ENCODE data around the gene TAF11L11.
A peak's percentile ranks its signal among the peaks of the same experiment; 100 is the strongest.
"Not testable (repeated sequence)": the region's sequence is repeated elsewhere in the genome, so short reads cannot be mapped to it uniquely, and the experiment has no call there.

Gene TAF11L11

GRCh38 chr5:17603880-17604279 lies at the start of gene TAF11L11:
TAF11L11 (plus strand) TSS chr5:17604183.
- H3K4me3 Mint-ChIP-seq; H3K9me3 Mint-ChIP-seq; H3K36me3 Mint-ChIP-seq; H3K4me1 Mint-ChIP-seq; H3K27me3 Mint-ChIP-seq; DNase-seq; H3K27ac Mint-ChIP-seq; ATAC-seq (replicated peaks): not testable (repeated sequence)

- H3K36me3 Mint-ChIP-seq; H3K9me3 Mint-ChIP-seq; H3K27me3 Mint-ChIP-seq; H3K4me1 Mint-ChIP-seq; ATAC-seq (replicated peaks); H3K27ac Mint-ChIP-seq; DNase-seq; H3K4me3 Mint-ChIP-seq: not testable (repeated sequence)
These were observed 18.3 kb upstream of the TAF11L11 start, which contains the start of gene TAF11L7 for GRCh38 chr5:17585658-17586057. TAF11L7 (minus strand) TSS chr5:17585758.

GRCh38 chr5:17590860-17591259 lies 13.1 kb upstream of the TAF11L11 start, which contains the start of gene TAF11L8:
TAF11L8 (minus strand) TSS chr5:17590960.
- not testable (repeated sequence) for H3K9me3 Mint-ChIP-seq; H3K27ac Mint-ChIP-seq; H3K36me3 Mint-ChIP-seq; H3K27me3 Mint-ChIP-seq; H3K4me1 Mint-ChIP-seq; ATAC-seq (replicated peaks); DNase-seq; H3K4me3 Mint-ChIP-seq

GRCh38 chr5:17594255-17594654 lies 9.7 kb upstream of the TAF11L11 start, which contains the start of gene TAF11L9:
TAF11L9 (minus strand) TSS chr5:17594394.
- not testable (repeated sequence) for H3K4me1 Mint-ChIP-seq; H3K27me3 Mint-ChIP-seq; H3K27ac Mint-ChIP-seq; H3K9me3 Mint-ChIP-seq; H3K4me3 Mint-ChIP-seq; H3K36me3 Mint-ChIP-seq; ATAC-seq (replicated peaks)
- DNase-seq: peak; percentile 0

- not testable (repeated sequence) for H3K27ac Mint-ChIP-seq; H3K4me3 Mint-ChIP-seq; DNase-seq; H3K9me3 Mint-ChIP-seq; ATAC-seq (replicated peaks); H3K4me1 Mint-ChIP-seq; H3K36me3 Mint-ChIP-seq; H3K27me3 Mint-ChIP-seq
These were observed 6.3 kb upstream of the TAF11L11 start, which contains the start of gene TAF11L10 for GRCh38 chr5:17597728-17598127. TAF11L10 (minus strand) TSS chr5:17597828.

GRCh38 chr5:17604951-17605350 lies 968 bp downstream of the TAF11L11 start:
- Mint-ChIP-seq H3K4me1 (no peaks in the 10 kb centered on the region), H3K27ac (no peak overlapping the region), H3K9me3 (no peaks in the 10 kb centered on the region), H3K4me3 (no peak overlapping the region), H3K36me3 (no peaks in the 10 kb centered on the region), H3K27me3 (no peaks in the 10 kb centered on the region)
- DNase-seq (no peak), ATAC-seq (replicated peaks) (no peak)

- H3K4me3 Mint-ChIP-seq; DNase-seq; H3K36me3 Mint-ChIP-seq; H3K27ac Mint-ChIP-seq; H3K4me1 Mint-ChIP-seq; H3K27me3 Mint-ChIP-seq; ATAC-seq (replicated peaks); H3K9me3 Mint-ChIP-seq: not testable (repeated sequence)
These were observed 3.5 kb downstream of the TAF11L11 start for GRCh38 chr5:17607461-17607860.

- H3K36me3 Mint-ChIP-seq; H3K27me3 Mint-ChIP-seq; ATAC-seq (replicated peaks); DNase-seq; H3K27ac Mint-ChIP-seq; H3K9me3 Mint-ChIP-seq; H3K4me3 Mint-ChIP-seq; H3K4me1 Mint-ChIP-seq: not testable (repeated sequence)
These were observed 6.1 kb downstream of the TAF11L11 start, which contains the start of gene TAF11L12 for GRCh38 chr5:17610092-17610491. TAF11L12 (plus strand) TSS chr5:17610392.

- ATAC-seq (replicated peaks) (no peak), DNase-seq (no peak)
- H3K27ac Mint-ChIP-seq: no peak overlapping the region
- H3K36me3 Mint-ChIP-seq: no peaks in the 10 kb centered on the region
- no peaks in the 10 kb centered on the region for H3K4me1 Mint-ChIP-seq
- peaks cover 0 to 5% of the 10 kb centered on the region in 2 donors for H3K27me3 Mint-ChIP-seq
- no peak overlapping the region for H3K4me3 Mint-ChIP-seq
- peaks cover 0 to 2% of the 10 kb centered on the region in 2 donors for H3K9me3 Mint-ChIP-seq
These were observed 11.1 kb downstream of the TAF11L11 start for GRCh38 chr5:17614872-17615605.

- Mint-ChIP-seq H3K4me1 (no peaks in the 10 kb centered on the region), H3K4me3 (no peak overlapping the region), H3K36me3 (no peaks in the 10 kb centered on the region), H3K9me3 (peaks cover 0 to 2% of the 10 kb centered on the region in 2 donors), H3K27me3 (no peaks in the 10 kb centered on the region), H3K27ac (no peak overlapping the region)
- DNase-seq (no peak), ATAC-seq (replicated peaks) (no peak)
These were observed 15.4 kb downstream of the TAF11L11 start for GRCh38 chr5:17619354-17619753.

- DNase-seq (no peak), ATAC-seq (replicated peaks) (no peak)
- Mint-ChIP-seq H3K36me3 (no peaks in the 10 kb centered on the region), H3K4me1 (no peaks in the 10 kb centered on the region), H3K9me3 (peaks cover 0 to 2% of the 10 kb centered on the region in 2 donors), H3K27me3 (no peaks in the 10 kb centered on the region), H3K27ac (no peak overlapping the region), H3K4me3 (no peak overlapping the region)
These were observed 16.6 kb downstream of the TAF11L11 start for GRCh38 chr5:17620627-17621026.

GRCh38 chr5:17625686-17626085 lies 21.7 kb downstream of the TAF11L11 start:
- Mint-ChIP-seq H3K4me3 (no peak overlapping the region), H3K36me3 (no peaks in the 10 kb centered on the region), H3K9me3 (peaks cover 0 to 2% of the 10 kb centered on the region in 2 donors), H3K4me1 (no peaks in the 10 kb centered on the region), H3K27ac (no peak overlapping the region), H3K27me3 (no peaks in the 10 kb centered on the region)
- ATAC-seq (replicated peaks): no peak
- no peak for DNase-seq

- H3K4me3 Mint-ChIP-seq; H3K4me1 Mint-ChIP-seq; ATAC-seq (replicated peaks); H3K36me3 Mint-ChIP-seq; H3K27ac Mint-ChIP-seq; H3K27me3 Mint-ChIP-seq; DNase-seq; H3K9me3 Mint-ChIP-seq: not testable (repeated sequence)
These were observed 27.8 kb downstream of the TAF11L11 start, which contains the start of gene TAF11L13 for GRCh38 chr5:17631788-17632187. TAF11L13 (plus strand) TSS chr5:17632088.

- Mint-ChIP-seq H3K4me1 (no peaks in the 10 kb centered on the region), H3K27me3 (no peaks in the 10 kb centered on the region), H3K4me3 (no peak within 1 kb of the TSS), H3K27ac (peak within 1 kb of the TSS; percentile 47), H3K36me3 (no peaks in the 10 kb centered on the region), H3K9me3 (no peaks in the 10 kb centered on the region)
- DNase-seq: no peak
- ATAC-seq (replicated peaks): no peak
These were observed 30.2 kb downstream of the TAF11L11 start, which contains the start of gene TAF11L14 for GRCh38 chr5:17634160-17634559. TAF11L14 (plus strand) TSS chr5:17634460.

- not testable (repeated sequence) for H3K4me1 Mint-ChIP-seq; DNase-seq; H3K27ac Mint-ChIP-seq; ATAC-seq (replicated peaks); H3K4me3 Mint-ChIP-seq; H3K27me3 Mint-ChIP-seq; H3K36me3 Mint-ChIP-seq; H3K9me3 Mint-ChIP-seq
These were observed 45.2 kb downstream of the TAF11L11 start for GRCh38 chr5:17649232-17649631.

Data from stimulated activated naive B cell treated with anti-CD40 and anti-IgM and Interleukin-4, amounts not matched to agents 10 μg/mL and 1 μg/mL and 100 μg/mL, for 72 hours (primary cell).